Measurements from ENCODE around the gene F10. TPM values are rescaled to one million over a fixed set of nuclear protein-coding genes. Genes with fewer than 3 reads are reported as not detected.

The F10 gene
- total RNA-seq, 6 donors from 2014 or later, result 5.3 to 25.0 (median 8.8) TPM

- 92% methylated on average over 28 to 39 of the region's 39 CpGs for WGBS, 2 donors
- Histone ChIP-seq H3K4me3 (no peak overlapping the region), H3K27me3 (no peaks in the 10 kb centered on the region), H3K36me3 (peaks cover 0 to 80% (median 25%) of the 10 kb centered on the region in 4 donors), H3K27ac (no peak overlapping the region), H3K4me1 (peaks cover 0 to 8% (median 6%) of the 10 kb centered on the region in 4 donors), H3K9me3 (no peaks in the 10 kb centered on the region)
- TF ChIP-seq POLR2A (IDR thresholded peaks at IDR 0.05) (no peak), POLR2AphosphoS5 (IDR thresholded peaks at IDR 0.05) (no peak), EP300 (IDR thresholded peaks at IDR 0.05) (no peak), CTCF (IDR thresholded peaks at IDR 0.05) (no peak)
- ATAC-seq (ENCODE audit: low FRiP score in 2 of 2) (no peak), DNase-seq (peak in 1 of 2 donors; percentile 64)
Observed at GRCh38 chr13:113086991-113087922, 35.3 kb upstream of the F10 start.

- Histone ChIP-seq H3K4me1 (peaks cover 0 to 8% (median 5%) of the 10 kb centered on the region in 4 donors), H3K27me3 (no peaks in the 10 kb centered on the region), H3K4me3 (no peak overlapping the region), H3K27ac (no peak overlapping the region), H3K9me3 (no peaks in the 10 kb centered on the region), H3K36me3 (peaks cover 0 to 73% (median 22%) of the 10 kb centered on the region in 4 donors)
- WGBS, 2 donors, result 92 to 94% methylated on average over 36 to 39 of the region's 40 CpGs
- ATAC-seq (ENCODE audit: low FRiP score in 2 of 2), result no peak
- DNase-seq, result peak in 1 of 2 donors; percentile 66
- TF ChIP-seq POLR2AphosphoS5 (IDR thresholded peaks at IDR 0.05), result no peak
- no peak for TF ChIP-seq CTCF (IDR thresholded peaks at IDR 0.05)
- no peak for TF ChIP-seq POLR2A (IDR thresholded peaks at IDR 0.05)
- TF ChIP-seq EP300 (IDR thresholded peaks at IDR 0.05), result no peak
Observed at GRCh38 chr13:113087923-113088690, 34.5 kb upstream of the F10 start.

- Histone ChIP-seq H3K4me1 (peaks cover 0 to 4% (median under 1%) of the 10 kb centered on the region in 4 donors), H3K4me3 (no peak overlapping the region), H3K9me3 (no peaks in the 10 kb centered on the region), H3K27ac (no peak overlapping the region), H3K36me3 (peaks cover 0 to 67% (median 19%) of the 10 kb centered on the region in 4 donors), H3K27me3 (no peaks in the 10 kb centered on the region)
- DNase-seq (no peak), ATAC-seq (ENCODE audit: low FRiP score in 2 of 2) (no peak)
- no peak for TF ChIP-seq CTCF (IDR thresholded peaks at IDR 0.05)
- no peak for TF ChIP-seq POLR2A (IDR thresholded peaks at IDR 0.05)
- TF ChIP-seq POLR2AphosphoS5 (IDR thresholded peaks at IDR 0.05), result no peak
- TF ChIP-seq EP300 (IDR thresholded peaks at IDR 0.05), result no peak
- 87 to 89% methylated on average over 16 to 17 of the region's 17 CpGs for WGBS, 2 donors
Observed at GRCh38 chr13:113088691-113089020, 33.9 kb upstream of the F10 start.

GRCh38 chr13:113089693-113090414 lies 32.7 kb upstream of the F10 start:
- Histone ChIP-seq H3K4me1 (no peaks in the 10 kb centered on the region), H3K9me3 (no peaks in the 10 kb centered on the region), H3K27ac (no peak overlapping the region), H3K4me3 (no peak overlapping the region), H3K27me3 (no peaks in the 10 kb centered on the region), H3K36me3 (peaks cover 0 to 59% (median 17%) of the 10 kb centered on the region in 4 donors)
- ATAC-seq (ENCODE audit: low FRiP score in 2 of 2) (no peak), DNase-seq (peak in 1 of 2 donors; percentile 64)
- WGBS, 2 donors, result 91 to 92% methylated on average over 36 of the region's 36 CpGs
- TF ChIP-seq POLR2A (IDR thresholded peaks at IDR 0.05), result no peak
- no peak for TF ChIP-seq EP300 (IDR thresholded peaks at IDR 0.05)
- TF ChIP-seq POLR2AphosphoS5 (IDR thresholded peaks at IDR 0.05), result no peak
- no peak for TF ChIP-seq CTCF (IDR thresholded peaks at IDR 0.05)
